NCI-H2196 treated with DMSO at 0.1 percent for 48 hours (cell line): Measurements from ENCODE around the gene TFRC.
"Not testable (repeated sequence)": the region's sequence is repeated elsewhere in the genome, so short reads cannot be mapped to it uniquely, and the experiment has no call there.

Experiments
- DNase-seq: peaks from one replicate; lab custom pipeline; 2025; ENCODE audit not compliant: unreplicated experiment; lab: John Stamatoyannopoulos, UW

Gene TFRC

DNA sequence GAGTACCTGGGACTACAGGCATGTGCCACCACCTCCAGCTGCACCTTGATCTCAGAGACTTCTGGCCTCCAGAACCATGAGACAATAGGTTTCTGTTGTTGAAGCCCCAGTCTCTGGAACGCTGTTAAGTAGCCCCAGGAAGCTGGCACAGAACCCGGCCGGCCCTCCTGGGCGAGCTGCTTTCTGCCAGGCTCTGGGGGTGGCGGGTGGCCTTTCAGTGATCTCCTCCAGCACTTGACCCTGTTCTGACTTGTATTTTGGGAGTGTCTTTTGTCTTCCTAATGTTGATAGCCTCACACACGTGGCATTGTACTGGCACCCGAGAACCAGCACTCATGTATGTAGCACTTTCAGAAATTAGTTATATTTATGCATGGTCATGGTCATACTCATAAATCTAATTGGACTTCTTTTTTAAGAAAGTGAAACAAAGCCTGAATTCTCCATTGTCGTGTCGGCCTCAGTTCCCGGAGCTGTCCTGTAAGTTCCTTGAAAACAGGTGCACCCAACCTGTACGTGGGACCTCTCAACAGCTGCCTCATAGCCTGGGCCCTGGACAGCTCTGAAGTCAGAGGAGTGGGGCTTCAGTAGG, 74.0 kb downstream of the TFRC start:
- DNase-seq = no peak

DNA sequence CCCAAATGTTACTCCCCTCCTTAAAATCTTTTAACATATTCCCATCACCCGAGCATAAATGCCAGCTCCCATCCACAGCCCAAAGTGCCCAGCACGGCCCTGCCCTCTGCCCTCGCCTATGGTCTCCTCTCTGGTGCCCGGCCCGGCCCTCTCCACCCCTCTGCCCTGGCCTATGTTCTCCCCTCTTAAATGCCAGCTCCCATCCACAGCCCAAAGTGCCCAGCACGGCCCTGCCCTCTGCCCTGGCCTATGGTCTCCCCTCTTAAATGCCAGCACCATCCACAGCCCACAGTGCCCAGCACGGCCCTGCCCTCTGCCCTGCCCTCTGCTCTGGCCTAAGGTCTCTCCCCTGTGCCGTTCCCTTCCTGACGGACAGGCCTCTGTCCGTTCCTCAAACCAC, 76.6 kb downstream of the TFRC start:
- not testable (repeated sequence) for DNase-seq

DNA sequence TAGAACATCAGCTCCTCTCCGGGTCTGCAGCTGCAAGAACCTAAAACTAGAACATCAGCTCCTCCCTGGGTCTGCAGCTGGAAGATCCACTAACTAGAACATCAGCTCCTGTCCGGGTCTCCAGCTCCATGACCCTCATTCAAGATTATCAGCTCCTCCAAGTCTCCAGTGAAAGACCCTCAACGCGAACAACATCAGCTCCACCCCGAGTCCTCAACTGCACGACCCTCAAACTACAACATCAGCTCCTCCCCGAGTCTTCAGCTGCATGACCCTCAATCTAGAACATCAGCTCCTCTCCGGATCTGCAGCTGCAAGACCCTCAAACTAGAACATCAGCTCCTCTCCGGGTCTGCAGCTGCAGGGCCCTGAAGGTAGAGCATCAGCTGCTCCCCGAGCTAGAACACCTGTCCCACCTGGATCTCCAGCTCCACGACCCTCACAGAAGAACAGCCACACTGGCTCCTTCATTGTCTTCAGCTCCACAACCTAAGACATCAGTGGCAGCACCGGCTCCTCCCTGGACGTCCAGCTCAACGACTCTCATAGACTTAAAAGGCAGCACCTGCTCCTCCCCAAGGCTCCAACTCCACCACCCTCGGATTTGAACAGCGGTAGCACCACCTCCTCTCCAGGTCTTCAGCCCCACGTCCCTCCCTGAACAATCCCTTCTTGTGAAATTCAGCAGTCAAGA, 77.4 kb downstream of the TFRC start:
- DNase-seq = not testable (repeated sequence)

DNA sequence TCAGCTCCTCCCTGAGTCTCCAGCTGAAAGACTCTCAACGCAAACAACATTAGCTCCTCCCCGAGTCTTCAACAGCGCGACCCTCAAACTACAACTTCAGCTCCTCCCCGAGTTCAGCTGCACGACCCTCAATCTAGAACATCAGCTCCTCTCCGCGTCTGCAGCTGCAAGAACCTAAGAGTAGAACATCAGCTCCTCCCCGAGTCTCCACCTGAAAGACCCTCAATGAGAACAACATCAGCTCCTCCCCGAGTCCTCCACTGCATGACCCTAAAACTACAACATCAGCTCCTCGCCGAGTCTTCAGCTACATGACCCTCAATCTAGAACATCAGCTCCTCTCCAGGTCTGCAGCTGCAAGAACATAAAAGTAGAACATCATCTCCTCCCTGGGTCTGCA, 78.3 kb downstream of the TFRC start:
- no peak for DNase-seq

- not testable (repeated sequence) for DNase-seq
These were observed 79.2 kb downstream of the TFRC start for GRCh38 chr3:196002721-196003120.

GRCh38 chr3:196001240-196001639, 80.7 kb downstream of the TFRC start:
- not testable (repeated sequence) for DNase-seq

DNA sequence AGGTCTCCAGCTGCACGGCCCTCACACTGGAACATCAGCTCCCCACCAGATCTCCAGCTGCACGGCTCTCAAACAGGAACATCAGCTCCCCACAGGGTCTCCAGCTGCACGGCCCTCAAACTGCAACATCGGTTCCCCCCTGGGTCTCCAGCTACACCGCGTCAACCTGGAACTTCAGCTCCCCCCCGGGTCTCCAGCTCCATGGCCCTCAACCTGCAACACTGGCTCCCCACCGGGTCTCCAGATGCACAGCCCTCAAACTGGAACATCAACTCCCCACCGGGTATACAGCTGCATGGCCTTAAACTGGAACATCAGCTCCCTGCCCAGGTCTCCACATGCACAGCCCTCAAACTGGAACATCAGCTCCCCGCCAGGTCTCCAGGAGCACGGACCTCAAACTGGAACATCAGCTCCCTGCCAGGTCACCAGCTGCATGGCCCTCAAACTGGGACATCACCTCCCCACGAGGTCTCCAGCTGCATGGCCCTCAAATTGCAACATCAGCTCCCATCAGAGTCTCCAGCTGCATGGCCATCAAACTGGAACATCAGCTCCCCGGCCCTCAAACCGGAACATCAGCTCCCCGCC, 81.4 kb downstream of the TFRC start:
- not testable (repeated sequence) for DNase-seq

DNA sequence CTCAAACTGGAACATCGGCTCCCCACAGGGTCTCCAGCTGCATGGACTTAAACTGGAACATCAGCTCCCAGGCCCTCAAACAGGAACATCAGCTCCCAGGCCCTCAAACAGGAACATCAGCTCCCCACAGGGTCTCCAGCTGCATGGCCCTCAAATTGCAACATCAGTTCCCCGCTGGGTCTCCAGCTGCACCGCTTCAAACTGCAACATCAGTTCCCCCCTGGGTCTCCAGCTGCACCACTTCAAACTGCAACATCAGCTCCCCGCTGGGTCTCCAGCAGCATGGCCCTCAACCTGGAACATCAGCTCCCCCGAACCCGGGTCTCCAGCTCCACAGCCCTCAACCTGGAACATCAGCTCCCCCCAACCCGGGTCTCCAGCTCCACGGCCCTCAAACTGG, 82.0 kb downstream of the TFRC start:
- no peak for DNase-seq
